HG03521 (cell line): Measurements from ENCODE around the gene QPCTL.
"Not testable (repeated sequence)": the region's sequence is repeated elsewhere in the genome, so short reads cannot be mapped to it uniquely, and the experiment has no call there.

ENCODE experiments used
- ATAC-seq: cut with Tn5 transposase; IDR thresholded peaks from one replicate; pipeline ENCODE4 v1.9.1; 2021; ENCODE audit warnings: mild to moderate bottlenecking, moderate library complexity; ENCODE audit not compliant: unreplicated experiment

QPCTL gene

GRCh38 chr19:45716359-45717130 lies 24.1 kb downstream of the QPCTL start:
- ATAC-seq: no peak

DNA sequence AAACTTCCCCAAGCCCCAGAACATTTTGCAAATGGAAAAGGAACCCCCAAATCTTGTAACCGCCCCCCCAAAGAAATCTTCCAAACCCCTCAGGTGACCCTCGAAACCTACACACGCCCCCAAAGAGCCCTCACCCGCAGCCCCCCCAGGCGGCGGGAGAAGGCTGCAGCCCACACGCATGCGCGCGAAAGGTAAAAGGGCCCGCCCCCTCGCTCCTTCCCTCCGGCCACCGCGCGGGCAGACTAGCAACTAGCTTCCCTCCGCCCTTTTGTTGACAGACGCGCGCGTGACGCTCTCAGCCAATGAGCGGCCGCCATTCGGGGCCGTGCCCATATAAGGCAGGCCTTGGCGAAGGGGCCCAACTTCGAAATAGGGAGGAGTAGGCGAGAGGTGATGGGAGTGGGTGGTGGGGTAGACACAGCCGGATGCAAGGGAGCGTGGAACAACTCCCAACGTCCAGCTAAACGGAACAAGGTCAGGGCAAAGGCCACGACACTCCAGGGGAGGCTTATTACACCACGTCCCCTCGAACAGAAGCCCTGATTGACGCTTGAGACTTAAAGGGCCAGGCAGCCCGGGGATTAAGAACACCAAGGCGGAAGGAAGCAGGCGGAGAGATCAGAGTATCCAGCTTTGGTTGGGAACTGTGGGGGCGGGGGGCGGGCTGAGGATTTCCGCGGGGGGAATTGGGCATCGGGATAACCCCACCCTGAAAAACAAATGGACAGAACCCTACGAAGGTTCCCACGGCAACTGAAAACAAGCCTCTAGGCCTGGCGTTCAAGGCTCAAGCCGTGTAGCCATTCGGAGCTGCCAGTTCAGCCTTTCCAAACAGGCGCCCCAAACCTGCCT lies 24.9 kb downstream of the QPCTL start:
- ATAC-seq: peak; percentile 94

- ATAC-seq: no peak
Observed at GRCh38 chr19:45717983-45718650, 25.7 kb downstream of the QPCTL start.

DNA sequence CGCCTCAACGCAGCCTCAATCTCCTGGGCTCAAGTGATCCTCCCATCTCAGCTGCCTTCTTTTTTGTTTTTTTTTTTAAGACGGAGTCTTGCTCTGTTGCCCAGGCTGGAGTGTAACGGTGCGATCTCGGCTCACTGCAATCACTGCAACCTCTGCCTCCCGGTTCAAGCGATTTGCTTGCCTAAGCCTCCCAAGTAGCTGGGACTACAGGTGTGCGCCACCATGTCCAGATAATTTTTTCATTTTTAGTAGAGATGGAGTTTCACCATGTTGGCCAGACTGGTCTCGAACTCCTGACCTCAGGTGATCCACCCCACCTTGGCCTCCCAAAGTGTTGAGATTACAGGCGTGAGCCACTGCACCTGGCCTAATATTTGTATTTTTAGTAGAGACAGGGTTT lies 27.6 kb downstream of the QPCTL start:
- not testable (repeated sequence) for ATAC-seq

DNA sequence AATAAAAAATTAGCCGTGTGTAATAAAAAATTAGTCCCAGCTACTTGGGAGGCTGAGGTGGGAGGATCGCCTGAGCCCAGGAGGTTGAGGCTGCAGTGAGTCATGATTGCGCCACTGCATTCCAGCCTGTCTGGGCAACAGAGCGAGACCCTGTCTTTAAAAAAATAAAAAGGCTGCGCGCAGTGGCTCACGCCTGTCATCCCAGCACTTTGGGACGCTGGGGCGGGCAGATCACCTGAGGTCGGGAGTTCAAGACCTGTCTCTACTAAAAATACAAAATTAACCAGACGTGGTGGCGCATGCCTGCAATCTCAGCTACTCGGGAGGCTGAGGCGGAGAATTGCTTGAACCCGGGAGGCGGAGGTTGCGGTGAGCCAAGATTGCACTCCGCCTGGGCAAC lies 36.2 kb downstream of the QPCTL start:
- not testable (repeated sequence) for ATAC-seq

GRCh38 chr19:45729800-45730290 lies 37.4 kb downstream of the QPCTL start:
- no peak for ATAC-seq

DNA sequence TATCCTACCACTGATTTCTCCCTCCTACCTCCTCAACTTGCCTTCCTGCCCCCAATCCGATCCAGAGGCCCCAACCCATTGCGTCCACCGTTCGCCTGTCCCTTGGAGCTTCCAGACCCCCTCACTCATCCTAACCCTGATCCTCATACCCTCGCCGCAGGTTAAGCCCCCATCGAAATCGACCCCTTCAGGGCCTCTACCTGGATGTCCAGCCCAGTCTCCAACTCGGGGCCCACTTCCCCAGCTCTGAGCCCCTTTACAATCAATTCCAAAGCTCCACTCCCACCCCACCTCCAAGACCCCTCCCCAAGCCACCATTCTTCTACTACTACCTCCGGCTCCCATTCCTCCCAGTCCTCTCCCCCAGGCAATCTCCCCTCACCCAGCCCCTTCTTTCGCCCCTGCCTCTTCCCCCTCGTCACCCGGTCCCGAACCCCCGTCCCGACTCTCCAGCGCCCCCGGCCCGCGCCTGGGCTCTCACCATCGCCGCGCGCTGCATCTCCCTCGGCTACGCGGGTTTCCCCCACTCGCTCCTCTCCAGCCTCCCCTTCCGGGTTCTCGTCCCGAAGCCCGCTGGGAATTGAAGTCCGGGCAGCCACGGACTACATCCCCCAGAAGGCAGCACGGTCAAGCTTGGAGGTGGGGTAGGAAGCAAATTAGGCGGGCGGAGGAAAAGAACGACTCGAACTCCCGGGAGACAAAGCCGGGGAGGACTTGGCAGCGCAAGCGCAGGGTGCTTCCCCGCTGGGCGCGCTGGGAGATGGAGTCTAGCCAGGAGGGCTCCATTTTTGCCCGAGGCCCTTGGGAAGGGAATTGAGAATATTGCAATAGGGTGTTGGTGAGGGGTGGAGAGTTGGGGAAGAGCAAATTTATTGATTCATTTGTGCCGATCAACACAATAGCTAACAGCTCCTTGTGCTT lies 38.2 kb downstream of the QPCTL start, which contains the start of gene FBXO46:
FBXO46 (minus strand) TSS at position 529 of the 921 bp plus-strand sequence. CDS start 17,401 bp downstream, outside the sequence.
- peak; percentile 93 for ATAC-seq

DNA sequence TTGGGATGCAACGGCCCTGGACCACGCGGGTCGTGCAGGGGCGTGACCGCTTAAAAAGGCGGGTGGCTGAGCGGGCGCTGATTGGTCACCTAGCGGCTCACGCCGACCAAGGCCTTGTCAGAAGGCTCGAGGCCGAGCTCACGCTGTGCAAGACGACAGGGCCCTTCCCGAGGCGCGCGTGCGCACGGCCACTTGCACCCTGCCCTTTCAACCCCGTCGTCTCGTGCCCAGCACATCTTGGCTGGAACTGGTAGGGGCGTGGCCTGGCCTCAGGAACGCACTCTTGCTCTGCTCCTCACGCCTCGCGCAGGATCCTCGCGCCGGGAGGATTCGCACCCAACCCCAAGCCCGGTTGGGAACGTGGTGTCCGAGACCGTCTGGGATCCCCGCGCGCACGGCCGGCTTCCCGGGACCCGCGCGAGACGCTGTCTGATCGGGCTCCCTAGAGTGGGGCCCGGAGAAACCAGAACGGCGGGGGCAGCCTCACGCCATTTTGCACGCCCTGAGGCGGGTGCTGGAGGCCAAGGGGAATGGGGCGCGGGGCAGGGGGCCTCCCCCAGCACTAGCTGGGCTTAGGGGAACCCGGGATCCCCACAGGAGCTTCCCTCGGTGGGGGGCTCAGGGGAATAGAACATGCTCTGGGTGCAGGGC lies 40.8 kb downstream of the QPCTL start, which contains the start of gene MEIOSIN:
MEIOSIN (plus strand) TSS at position 280 of the 651 bp plus-strand sequence. CDS start 1,938 bp downstream, outside the sequence.
- no peak for ATAC-seq

DNA sequence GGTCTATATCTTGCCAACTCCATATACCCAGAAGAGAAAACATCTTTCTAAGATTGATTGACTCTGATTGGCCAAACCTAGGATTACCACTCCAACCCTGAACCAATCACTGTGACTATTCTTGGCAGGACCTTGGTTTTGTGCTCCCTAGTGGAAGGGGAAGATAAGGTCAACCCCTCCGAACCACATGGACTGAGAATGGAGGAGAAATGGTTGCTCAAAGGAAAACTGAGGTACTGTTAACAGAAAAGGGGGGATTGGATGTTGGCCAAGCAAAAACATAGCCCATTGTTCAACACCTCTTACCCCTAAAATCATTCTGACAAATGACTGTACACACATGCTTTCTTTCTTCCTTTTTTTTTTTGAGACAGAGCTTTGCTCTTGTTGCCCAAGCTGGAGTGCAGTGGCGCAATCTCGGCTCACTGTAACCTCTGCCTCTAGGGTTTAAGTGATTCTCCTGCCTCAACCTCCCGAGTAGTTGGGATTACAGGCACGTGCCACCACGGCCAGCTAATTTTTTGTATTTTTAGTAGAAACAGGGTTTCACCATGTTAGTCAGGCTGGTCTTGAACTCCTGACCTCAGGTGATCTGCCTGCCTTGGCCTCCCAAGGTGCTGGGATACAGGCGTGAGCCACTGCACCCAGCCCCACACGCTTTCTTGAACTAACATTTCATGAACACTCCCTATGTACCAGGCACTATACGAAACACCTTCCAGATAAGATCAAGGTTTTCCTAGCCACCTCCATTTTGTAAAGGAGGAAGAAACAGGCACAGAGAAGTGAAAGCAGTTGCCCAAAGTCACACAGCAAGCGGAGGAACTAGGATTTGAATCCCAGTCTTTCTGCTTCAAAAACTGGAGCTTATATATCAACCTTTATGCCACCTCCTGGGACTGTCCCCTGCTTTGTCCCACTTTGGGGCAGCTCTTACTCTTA lies 47.3 kb downstream of the QPCTL start:
- no peak for ATAC-seq

DNA sequence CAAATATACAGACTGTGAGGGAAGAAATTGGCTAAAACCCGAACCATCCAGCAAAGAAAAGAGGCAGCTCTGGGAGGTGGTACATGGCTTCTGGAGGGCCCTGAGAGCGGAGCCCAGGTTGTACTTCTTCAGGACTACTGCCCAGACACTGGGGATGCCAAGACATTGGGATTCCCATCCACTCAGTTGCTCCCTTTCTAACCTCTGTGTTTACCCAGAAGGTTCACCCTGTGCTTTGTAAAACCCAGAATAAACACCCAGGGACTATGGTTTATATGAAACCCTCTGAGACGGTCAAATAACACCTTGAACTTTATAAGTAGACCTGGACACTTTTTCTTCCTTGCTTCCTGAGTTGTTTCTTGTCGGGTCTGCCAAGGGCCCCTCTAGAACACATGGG lies 50.5 kb downstream of the QPCTL start:
- no peak for ATAC-seq

GRCh38 chr19:45745606-45746005 lies 53.1 kb downstream of the QPCTL start:
- no peak for ATAC-seq

DNA sequence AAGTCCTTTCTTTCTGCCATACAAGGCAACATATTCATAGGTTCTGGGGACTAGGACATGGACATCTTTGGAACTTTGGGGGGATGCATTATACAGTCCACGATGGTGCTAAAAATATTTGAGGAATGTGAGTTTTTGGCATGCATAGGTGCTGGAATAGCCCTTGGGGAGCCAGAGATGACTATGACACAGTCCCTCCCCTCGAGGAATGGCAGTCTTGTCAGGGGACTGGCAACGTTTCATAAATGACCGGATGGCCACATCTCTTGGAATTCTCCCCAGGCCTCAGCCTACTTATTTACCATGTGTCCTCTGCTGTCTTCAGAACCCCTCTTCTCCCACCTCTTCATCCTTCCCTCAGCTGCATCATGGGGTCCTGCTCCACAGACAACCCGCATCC lies 54.4 kb downstream of the QPCTL start:
- ATAC-seq: no peak

- no peak for ATAC-seq
Observed at GRCh38 chr19:45747513-45747912, 55.0 kb downstream of the QPCTL start.

- not testable (repeated sequence) for ATAC-seq
Observed at GRCh38 chr19:45751483-45751882, 59.0 kb downstream of the QPCTL start.

GRCh38 chr19:45752639-45753038 lies 60.2 kb downstream of the QPCTL start:
- ATAC-seq: no peak

- ATAC-seq: no peak
Observed at GRCh38 chr19:45753548-45753947, 61.1 kb downstream of the QPCTL start.
